Stimulated activated CD8-positive, alpha-beta memory T cell treated with anti-CD3 and anti-CD28 coated beads, Interleukin-15, amount 100 ng/mL, for 48 hours (primary cell): ENCODE results near the gene BMAL1.

Experiments used
- DNase-seq, 2 donors: peaks; one replicate each; pipeline ENCODE4 v3.0.0-alpha.2; 2020; ENCODE audit warnings: low read depth in 2 of 2

BMAL1 gene

DNA sequence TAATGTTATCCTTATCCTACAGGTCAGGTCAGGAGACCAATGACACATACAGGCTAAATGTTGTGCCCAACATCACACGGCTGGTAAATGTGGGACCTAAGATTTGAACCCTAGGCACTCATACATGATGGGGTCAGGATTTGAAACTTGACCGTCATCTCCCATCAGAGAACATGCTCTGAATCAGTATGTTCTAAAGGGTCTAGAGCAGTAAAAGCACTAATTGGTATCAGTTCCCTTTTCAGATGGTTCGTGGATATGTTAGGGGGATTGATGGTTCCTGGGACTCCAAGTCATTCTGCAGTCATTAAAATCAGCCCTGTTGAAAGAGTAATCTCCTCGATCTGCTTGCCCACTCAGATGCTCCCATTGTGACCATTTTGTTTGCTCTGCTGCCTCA is 65.5 kb downstream of the BMAL1 start:
- no peak for DNase-seq

GRCh38 chr11:13343931-13344717 is 66.5 kb downstream of the BMAL1 start:
- peak in 1 of 2 donors; percentile 30 for DNase-seq

DNA sequence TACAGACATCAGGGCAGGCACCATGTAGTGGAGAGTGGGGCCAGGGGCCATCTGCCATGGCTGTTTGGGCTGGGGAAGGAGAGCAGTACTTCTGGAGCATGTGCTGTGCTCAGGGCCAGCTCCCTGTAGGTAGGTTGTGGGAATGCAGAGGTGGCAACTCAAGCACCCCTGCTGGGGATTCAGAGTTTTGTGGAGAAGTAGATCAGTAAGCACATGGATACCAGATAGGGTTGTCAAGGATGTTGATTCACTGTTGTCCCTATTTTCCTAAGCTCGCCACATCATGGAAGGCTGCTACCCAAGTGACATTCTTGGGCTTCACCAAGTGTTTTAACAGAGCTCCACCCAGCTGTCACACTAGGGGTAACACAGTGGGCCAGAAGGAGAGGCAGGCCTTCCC is 67.2 kb downstream of the BMAL1 start:
- DNase-seq: no peak

DNA sequence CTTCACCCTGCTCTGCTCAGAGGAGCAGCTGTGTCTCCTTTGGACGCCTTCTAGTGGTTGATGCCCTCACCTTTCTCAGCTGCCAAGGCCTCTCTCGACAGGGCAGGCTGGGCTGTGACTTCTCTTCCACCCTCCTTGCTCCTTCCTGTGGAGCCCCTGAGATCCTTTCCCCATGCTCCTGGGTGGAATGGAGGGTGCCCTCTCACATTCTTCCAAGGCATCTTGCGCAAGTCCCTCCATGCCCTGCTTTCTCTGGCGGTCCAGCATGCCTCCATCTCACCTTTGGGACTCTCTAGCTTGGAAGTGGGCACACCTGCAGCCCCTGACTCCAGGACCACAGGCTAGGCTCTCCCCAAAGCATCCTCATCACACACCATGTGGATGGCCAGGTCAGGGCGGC is 68.9 kb downstream of the BMAL1 start:
- DNase-seq: no peak

- no peak for DNase-seq
Observed at GRCh38 chr11:13347901-13348300, 70.3 kb downstream of the BMAL1 start.

DNA sequence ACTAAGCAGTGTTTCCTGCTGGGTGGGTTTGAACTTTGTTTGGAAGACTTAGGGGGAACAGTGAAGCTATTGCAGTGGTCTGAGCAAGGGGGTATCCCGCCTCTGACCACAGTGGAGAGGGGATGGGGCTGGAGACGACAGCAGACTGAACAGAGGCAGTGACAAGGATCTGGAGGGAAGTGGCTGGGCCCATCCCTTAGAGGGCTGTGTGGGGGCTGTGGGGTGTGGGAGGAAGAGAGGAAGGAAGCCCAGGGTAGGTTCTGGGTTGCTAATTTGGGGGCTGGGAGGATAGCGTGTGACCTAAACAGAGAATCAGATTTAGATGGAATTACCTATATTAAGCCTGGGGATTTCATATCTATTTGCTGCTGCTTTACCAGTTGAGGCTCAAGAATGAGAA is 70.7 kb downstream of the BMAL1 start:
- no peak for DNase-seq

- DNase-seq: no peak
Observed at GRCh38 chr11:13349046-13349445, 71.5 kb downstream of the BMAL1 start.

GRCh38 chr11:13349581-13349980 is 72.0 kb downstream of the BMAL1 start:
- DNase-seq: no peak

- DNase-seq: no peak
Observed at GRCh38 chr11:13352711-13353110, 75.1 kb downstream of the BMAL1 start.

GRCh38 chr11:13354335-13354734 is 76.7 kb downstream of the BMAL1 start:
- no peak for DNase-seq

DNA sequence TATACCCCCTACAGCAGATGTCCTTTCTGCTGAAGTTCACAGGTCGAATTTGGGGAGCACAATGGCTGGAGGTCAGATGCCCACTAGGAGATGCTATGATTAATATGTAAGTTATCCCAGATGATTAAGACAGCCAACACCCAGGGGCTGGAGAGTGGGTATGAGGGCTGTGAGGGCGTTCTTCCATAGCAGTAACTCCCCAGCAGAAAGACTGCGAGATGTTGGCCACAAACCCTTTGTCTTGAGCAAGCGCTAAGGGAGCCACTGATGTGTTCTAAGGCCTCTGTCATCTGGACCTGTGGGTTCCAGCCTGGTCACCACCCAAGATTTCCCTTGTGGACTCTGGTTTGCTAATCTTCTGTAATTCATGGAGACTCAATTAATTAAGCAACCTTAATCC is 77.6 kb downstream of the BMAL1 start:
- DNase-seq: no peak

DNA sequence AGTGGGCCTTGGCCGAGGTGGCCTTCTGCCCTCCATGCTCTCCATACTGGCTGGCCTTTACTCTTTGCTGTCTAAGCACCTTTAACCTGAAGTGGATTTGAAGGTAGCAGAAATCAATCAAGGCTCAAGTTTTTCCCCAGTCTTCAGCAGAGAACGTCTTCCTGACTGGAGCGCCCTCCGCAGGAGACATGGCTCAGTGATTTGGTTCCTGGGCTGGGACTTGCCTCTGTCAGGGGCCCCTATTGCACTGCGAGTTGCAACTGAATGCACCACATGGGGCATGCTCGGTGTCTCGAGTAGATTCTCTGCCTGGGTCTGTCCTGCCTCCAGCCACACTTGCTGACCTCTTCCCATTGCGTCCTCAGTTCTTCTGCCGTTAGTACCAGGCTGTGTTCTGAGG is 79.6 kb downstream of the BMAL1 start:
- no peak for DNase-seq

GRCh38 chr11:13358596-13359270 is 81.1 kb downstream of the BMAL1 start:
- no peak for DNase-seq

DNA sequence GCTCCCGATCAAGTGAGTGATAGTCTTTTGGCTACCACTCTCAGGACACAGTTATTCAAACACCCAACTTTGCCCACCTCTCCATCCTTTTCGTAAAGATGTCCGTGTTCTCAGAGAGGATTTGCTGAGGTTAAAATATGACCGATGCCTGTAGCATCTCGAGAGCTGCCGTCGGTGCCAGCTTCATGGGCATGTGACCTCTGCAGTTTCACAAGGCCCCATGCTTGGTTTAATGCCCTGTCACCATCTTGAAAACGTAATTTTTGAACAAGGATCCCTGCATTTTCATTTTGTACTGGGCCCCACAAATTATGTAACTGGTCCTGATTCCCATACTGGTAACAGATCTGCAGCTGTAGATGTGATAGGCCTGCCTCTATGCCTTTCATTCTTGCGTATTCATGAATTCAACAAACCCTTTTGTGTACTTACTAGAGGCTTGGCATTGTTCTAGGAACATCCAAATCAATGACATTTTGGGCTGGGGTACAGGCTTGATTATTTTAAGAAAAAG is 85.1 kb downstream of the BMAL1 start:
- DNase-seq: no peak

GRCh38 chr11:13364388-13364787 is 86.8 kb downstream of the BMAL1 start:
- DNase-seq: no peak

- no peak for DNase-seq
Observed at GRCh38 chr11:13366266-13367026, 88.9 kb downstream of the BMAL1 start.

DNA sequence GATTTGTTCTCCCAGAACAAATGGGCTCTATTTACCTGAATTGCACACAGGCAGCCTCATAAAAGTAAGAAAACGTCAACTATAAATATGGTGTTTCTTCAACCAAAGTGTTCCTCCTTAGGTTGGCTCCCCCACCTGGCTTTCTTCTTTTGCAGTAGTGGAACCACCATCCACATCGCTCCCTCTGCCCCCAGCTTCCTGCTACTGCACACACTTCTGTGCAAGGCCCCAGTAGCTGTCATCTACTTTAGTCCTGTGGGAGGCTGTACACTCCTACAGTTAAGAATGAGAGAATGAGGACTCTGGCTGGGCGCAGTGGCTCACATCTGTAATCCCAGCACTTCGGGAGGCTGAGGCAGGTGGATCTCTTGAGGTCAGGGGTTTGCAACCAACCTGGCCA is 89.5 kb downstream of the BMAL1 start:
- no peak for DNase-seq

GRCh38 chr11:13368041-13368446 is 90.5 kb downstream of the BMAL1 start:
- no peak for DNase-seq

DNA sequence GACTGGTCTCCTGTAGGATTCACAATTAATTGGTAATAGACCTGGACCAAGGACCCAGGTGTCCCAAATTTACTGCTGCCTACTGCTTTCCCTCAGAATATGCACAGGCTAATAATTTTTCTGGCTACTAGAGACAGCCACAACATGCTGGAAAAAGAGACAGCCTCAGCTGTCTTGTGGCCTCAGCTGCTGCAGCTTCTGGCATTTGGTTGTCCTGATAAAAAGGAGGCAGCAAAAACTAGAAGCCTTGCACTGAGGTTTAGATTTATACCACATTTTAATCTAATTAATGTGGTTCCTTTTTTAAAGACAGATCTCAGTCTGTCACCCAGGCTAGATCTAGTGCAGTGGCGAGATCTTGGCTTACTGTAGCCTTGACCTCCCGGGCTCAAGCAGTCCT is 95.6 kb downstream of the BMAL1 start:
- DNase-seq: no peak

- DNase-seq: no peak
Observed at GRCh38 chr11:13375798-13376197, 98.2 kb downstream of the BMAL1 start.

GRCh38 chr11:13376402-13376801 is 98.8 kb downstream of the BMAL1 start:
- DNase-seq: no peak

DNA sequence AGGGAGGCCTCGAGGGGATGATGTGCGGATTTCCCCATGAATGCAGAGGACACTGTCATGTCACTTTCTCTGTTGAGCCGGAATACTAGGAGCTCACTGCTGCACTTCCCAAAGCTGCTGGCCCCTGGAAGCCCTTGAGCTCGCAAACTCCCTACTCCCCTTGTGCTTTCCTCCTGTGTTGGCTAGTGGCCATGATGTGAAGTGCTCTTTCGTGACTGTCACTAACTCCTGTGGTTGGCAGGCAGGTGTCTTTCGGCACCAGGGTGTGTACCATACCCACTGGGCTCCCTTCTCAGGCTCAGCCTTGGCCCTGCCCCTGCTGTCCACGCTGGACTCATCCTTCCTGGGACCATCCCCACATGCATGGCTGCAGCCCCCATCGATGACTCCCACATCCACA is 99.2 kb downstream of the BMAL1 start:
- no peak for DNase-seq

- no peak for DNase-seq
Observed at GRCh38 chr11:13378316-13378715, 100.7 kb downstream of the BMAL1 start.
